Activated CD8-positive, alpha-beta memory T cell treated with anti-CD3 and anti-CD28 coated beads for 36 hours (primary cell): ENCODE data around the gene TRERF1. TPM values are rescaled to one million over a fixed set of nuclear protein-coding genes. Genes with fewer than 3 reads are reported as not detected.

ENCODE experiments used
- CTCF ChIA-PET: fragments of 350-600 bp; sonication (Branson Sonifier 250); formaldehyde crosslinking; loops from one replicate; lab custom pipeline; 2021; ENCODE audit warnings: antibody characterized with exemption; lab: Charles Lee
- POLR2A ChIA-PET: fragments of 350-600 bp; sonication (Branson Sonifier 250); formaldehyde crosslinking; loops from one replicate; lab custom pipeline; 2021; ENCODE audit warnings: antibody characterized with exemption; lab: Charles Lee
- total RNA-seq, 2 experiments: library from RNA; stranded (reverse); gene quantifications; one replicate each; pipeline ENCODE4 v1.2.3, GENCODE V29; 2021

The TRERF1 gene
- total RNA-seq, 2 experiments from 2014 or later, result 7.5 to 8.1 TPM

GRCh38 chr6:42407379-42407778, 44.3 kb downstream of the TRERF1 start:
- POLR2A ChIA-PET, result no interaction called here

GRCh38 chr6:42406306-42407280, 45.1 kb downstream of the TRERF1 start:
- ChIA-PET POLR2A (interaction anchor here (0.7 kb wide), 1 partner anchor 16 kb away, joined by 3 read pairs; no protein-coding TSS in a partner anchor), CTCF (interaction anchor here (1.2 to 4.7 kb wide), 4 partner anchors 9 to 141 kb away, joined by 3 to 34 read pairs (median 5); no protein-coding TSS in a partner anchor)

More at GRCh38 chr6:42407379-42407778, 44.3 kb downstream of the TRERF1 start:
- CTCF ChIA-PET, result interaction anchor here (1.2 to 1.6 kb wide), 2 partner anchors 8 to 15 kb away, joined by 3 to 4 read pairs; no protein-coding TSS in a partner anchor

- POLR2A ChIA-PET, result interaction anchor here (0.6 to 1.8 kb wide), 4 partner anchors 14 to 471 kb away, joined by 3 to 7 read pairs (median 3); no protein-coding TSS in a partner anchor
- CTCF ChIA-PET, result interaction anchor here (0.7 to 4.7 kb wide), 2 partner anchors 14 to 33 kb away, joined by 3 to 34 read pairs; no protein-coding TSS in a partner anchor
Measured at GRCh38 chr6:42405021-42405420, 46.7 kb downstream of the TRERF1 start.

- ChIA-PET POLR2A (interaction anchor here (0.6 to 1.8 kb wide), 4 partner anchors 14 to 471 kb away, joined by 3 to 7 read pairs (median 3); no protein-coding TSS in a partner anchor), CTCF (interaction anchor here (4.7 kb wide), 1 partner anchor 13 kb away, joined by 34 read pairs; no protein-coding TSS in a partner anchor)
Measured at GRCh38 chr6:42404484-42404883, 47.2 kb downstream of the TRERF1 start.

GRCh38 chr6:42403831-42404230, 47.9 kb downstream of the TRERF1 start:
- POLR2A ChIA-PET, result interaction anchor here (1.8 kb wide), 1 partner anchor 13 kb away, joined by 7 read pairs; no protein-coding TSS in a partner anchor
- CTCF ChIA-PET, result interaction anchor here (1.4 to 4.7 kb wide), 3 partner anchors 13 to 64 kb away, joined by 3 to 34 read pairs (median 5); no protein-coding TSS in a partner anchor

GRCh38 chr6:42403421-42403820, 48.3 kb downstream of the TRERF1 start:
- CTCF ChIA-PET, result interaction anchor here (1.4 to 4.7 kb wide), 4 partner anchors 12 to 64 kb away, joined by 3 to 34 read pairs (median 4); no protein-coding TSS in a partner anchor
- POLR2A ChIA-PET, result interaction anchor here (1.8 kb wide), 1 partner anchor 13 kb away, joined by 7 read pairs; no protein-coding TSS in a partner anchor

GRCh38 chr6:42402184-42402583, 49.5 kb downstream of the TRERF1 start:
- ChIA-PET POLR2A (interaction anchor here (0.8 to 1.5 kb wide), 7 partner anchors 12 to 49 kb away, joined by 3 to 17 read pairs (median 4); partner anchors contain the start of gene TRERF1), CTCF (interaction anchor here (0.9 to 4.7 kb wide), 5 partner anchors 11 to 62 kb away, joined by 3 to 34 read pairs (median 4); no protein-coding TSS in a partner anchor)

GRCh38 chr6:42401613-42401951, 50.1 kb downstream of the TRERF1 start:
- POLR2A ChIA-PET, result interaction anchor here (1.2 to 1.5 kb wide), 3 partner anchors 11 to 44 kb away, joined by 3 to 17 read pairs (median 4); no protein-coding TSS in a partner anchor

GRCh38 chr6:42400886-42401612, 50.7 kb downstream of the TRERF1 start:
- POLR2A ChIA-PET, result no interaction called here
- CTCF ChIA-PET, result no interaction called here

More at GRCh38 chr6:42401613-42401951, 50.1 kb downstream of the TRERF1 start:
- CTCF ChIA-PET, result interaction anchor here (4.7 kb wide), 1 partner anchor 10 kb away, joined by 34 read pairs; no protein-coding TSS in a partner anchor

GRCh38 chr6:42400061-42400760, 51.5 kb downstream of the TRERF1 start:
- ChIA-PET CTCF (interaction anchor here (1.6 to 1.7 kb wide), 2 partner anchors 10 to 147 kb away, joined by 3 to 5 read pairs; no protein-coding TSS in a partner anchor), POLR2A (no interaction called here)

- CTCF ChIA-PET, result interaction anchor here (0.6 kb wide), 1 partner anchor 54 kb away, joined by 3 read pairs; no protein-coding TSS in a partner anchor
- POLR2A ChIA-PET, result interaction anchor here (0.5 kb wide), 1 partner anchor 105 kb away, joined by 3 read pairs; no protein-coding TSS in a partner anchor
Measured at GRCh38 chr6:42396720-42397119, 55.0 kb downstream of the TRERF1 start.

GRCh38 chr6:42394881-42395620, 56.7 kb downstream of the TRERF1 start:
- ChIA-PET POLR2A (interaction anchor here (1.2 kb wide), 1 partner anchor 9 kb away, joined by 3 read pairs; no protein-coding TSS in a partner anchor), CTCF (interaction anchor here (1.2 to 1.6 kb wide), 3 partner anchors 55 to 152 kb away, joined by 3 to 4 read pairs (median 3); no protein-coding TSS in a partner anchor)

- ChIA-PET CTCF (interaction anchor here (1.5 kb wide), 1 partner anchor 153 kb away, joined by 4 read pairs; no protein-coding TSS in a partner anchor), POLR2A (no interaction called here)
Measured at GRCh38 chr6:42394151-42394550, 57.6 kb downstream of the TRERF1 start.

- ChIA-PET POLR2A (no interaction called here), CTCF (interaction anchor here (4.4 to 4.6 kb wide), 2 partner anchors 11 to 154 kb away, joined by 22 to 34 read pairs; no protein-coding TSS in a partner anchor)
Measured at GRCh38 chr6:42393339-42393738, 58.4 kb downstream of the TRERF1 start.

GRCh38 chr6:42392833-42393232, 58.9 kb downstream of the TRERF1 start:
- CTCF ChIA-PET, result interaction anchor here (1.3 to 4.6 kb wide), 3 partner anchors 11 to 155 kb away, joined by 3 to 34 read pairs (median 22); no protein-coding TSS in a partner anchor
- POLR2A ChIA-PET, result no interaction called here

GRCh38 chr6:42391441-42391840, 60.3 kb downstream of the TRERF1 start:
- POLR2A ChIA-PET, result interaction anchor here (0.6 to 2.8 kb wide), 10 partner anchors 11 to 1379 kb away, joined by 3 to 17 read pairs (median 6); partner anchors contain the start of gene VEGFA
- CTCF ChIA-PET, result interaction anchor here (0.5 to 4.6 kb wide), 9 partner anchors 10 to 180 kb away, joined by 3 to 34 read pairs (median 8); no protein-coding TSS in a partner anchor
